Activated CD4-positive, alpha-beta T cell treated with anti-CD3 and anti-CD28 coated beads, Interleukin-2, amount 50 U/mL, for 4 hours (primary cell): ENCODE measurements around the gene SLC7A6.

Experiments
- DNase-seq, 2 experiments: peaks; one replicate each; pipeline ENCODE4 v3.0.0-alpha.2; 2020

The SLC7A6 gene

DNA sequence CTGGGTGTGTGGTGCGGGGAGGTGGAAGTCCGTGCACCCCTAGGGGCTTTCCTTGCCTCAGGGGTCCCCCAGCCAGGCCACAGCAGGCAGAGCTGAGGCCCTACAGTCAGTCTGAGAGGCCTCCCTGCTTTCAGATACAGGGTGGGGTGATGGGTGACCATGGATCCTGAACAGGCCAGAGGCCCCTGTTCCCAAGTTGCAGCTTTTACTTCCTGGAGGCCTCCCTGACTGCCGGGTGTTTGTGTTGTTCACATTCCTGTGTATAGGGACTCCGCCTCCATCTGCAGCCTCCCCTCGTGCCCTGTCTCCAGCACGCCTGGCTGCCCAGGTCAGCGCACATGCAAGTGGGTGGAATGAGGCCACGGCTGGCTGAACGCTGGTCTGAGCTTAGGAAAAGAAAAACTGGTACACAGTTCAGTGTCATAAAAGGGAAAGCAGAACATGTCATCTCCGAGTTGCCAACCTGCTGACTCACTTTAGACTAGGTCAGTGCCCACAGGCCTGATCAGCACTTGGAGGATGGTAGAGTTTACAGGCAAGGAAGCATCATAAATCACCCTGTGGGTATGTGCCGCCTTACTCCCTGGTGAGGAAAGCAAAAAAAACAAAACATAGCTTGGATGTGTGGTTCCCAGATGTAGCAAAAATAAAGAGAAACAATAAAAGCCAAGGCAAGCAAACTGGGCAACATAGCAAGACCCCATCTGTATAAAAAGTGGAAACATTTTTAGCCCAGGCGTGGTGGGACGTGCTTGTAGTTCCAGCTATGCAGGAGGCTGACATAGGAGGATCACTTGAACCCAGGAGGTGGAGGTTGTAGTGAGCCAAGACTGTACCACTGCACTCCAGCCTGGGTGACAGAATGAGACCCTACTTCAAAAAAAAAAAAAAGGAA is 6.2 kb upstream of the SLC7A6 start:
- DNase-seq: no peak

DNA sequence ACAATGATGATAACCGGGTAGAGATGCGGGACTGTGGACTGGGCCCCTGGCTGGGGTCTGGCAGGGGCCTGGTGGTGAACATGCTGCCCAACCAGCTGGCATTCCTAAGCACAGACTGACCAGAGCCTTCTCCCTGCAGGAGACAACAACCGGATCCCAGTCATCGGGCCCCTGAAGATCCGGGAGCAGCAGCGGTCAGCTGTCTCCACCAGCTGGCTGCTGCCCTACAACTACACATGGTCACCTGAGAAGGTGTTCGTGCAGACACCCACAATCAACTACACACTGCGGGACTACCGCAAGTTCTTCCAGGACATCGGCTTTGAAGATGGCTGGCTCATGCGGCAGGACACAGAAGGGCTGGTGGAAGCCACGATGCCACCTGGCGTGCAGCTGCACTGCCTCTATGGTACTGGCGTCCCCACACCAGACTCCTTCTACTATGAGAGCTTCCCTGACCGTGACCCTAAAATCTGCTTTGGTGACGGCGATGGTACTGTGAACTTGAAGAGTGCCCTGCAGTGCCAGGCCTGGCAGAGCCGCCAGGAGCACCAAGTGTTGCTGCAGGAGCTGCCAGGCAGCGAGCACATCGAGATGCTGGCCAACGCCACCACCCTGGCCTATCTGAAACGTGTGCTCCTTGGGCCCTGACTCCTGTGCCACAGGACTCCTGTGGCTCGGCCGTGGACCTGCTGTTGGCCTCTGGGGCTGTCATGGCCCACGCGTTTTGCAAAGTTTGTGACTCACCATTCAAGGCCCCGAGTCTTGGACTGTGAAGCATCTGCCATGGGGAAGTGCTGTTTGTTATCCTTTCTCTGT is 5.1 kb upstream of the SLC7A6 start:
- no peak for DNase-seq

- DNase-seq: no peak
Observed at GRCh38 chr16:68263559-68264127, 683 bp upstream of the SLC7A6 start.

DNA sequence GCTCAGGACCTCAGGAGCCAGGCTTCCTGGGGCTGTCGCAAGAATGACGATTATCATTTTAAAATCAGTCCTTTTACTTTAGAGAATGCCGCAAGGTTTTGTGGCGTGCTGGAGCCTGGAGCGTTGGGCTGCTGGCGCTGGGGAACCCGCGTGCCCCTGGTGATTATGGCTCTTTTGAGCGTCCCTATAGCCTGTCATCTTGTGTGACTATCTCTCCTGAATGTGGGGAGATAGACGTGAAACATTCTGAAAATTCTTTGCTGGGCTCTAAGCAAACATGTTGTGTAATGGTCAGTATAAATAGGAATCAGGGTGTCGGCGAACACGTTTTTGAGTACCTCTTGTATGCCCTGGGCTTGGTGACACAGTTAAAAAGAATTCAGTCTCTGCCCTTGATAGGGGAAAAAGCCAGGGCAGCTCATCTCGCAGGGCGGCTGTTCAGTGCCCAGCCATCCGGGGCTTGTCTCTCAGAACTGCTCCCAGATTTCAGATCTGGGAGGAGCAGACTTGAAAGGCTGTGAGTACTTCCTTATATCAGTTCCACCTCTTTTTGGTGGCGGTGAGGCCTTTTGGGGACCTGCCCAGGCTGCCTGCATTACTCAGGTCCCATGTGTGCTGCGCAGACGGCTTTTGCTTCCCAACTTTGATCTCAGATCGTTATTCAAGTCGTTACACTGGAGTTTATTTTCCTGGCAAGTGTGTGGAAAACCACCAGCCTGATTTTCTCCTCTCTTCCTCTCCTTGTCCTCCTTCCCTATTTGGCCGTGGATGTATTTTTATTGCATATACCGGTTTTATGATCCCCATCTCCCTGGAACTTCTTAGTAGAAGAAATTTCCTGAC is 973 bp downstream of the SLC7A6 start:
- peak; percentile 51 to 53 for DNase-seq

DNA sequence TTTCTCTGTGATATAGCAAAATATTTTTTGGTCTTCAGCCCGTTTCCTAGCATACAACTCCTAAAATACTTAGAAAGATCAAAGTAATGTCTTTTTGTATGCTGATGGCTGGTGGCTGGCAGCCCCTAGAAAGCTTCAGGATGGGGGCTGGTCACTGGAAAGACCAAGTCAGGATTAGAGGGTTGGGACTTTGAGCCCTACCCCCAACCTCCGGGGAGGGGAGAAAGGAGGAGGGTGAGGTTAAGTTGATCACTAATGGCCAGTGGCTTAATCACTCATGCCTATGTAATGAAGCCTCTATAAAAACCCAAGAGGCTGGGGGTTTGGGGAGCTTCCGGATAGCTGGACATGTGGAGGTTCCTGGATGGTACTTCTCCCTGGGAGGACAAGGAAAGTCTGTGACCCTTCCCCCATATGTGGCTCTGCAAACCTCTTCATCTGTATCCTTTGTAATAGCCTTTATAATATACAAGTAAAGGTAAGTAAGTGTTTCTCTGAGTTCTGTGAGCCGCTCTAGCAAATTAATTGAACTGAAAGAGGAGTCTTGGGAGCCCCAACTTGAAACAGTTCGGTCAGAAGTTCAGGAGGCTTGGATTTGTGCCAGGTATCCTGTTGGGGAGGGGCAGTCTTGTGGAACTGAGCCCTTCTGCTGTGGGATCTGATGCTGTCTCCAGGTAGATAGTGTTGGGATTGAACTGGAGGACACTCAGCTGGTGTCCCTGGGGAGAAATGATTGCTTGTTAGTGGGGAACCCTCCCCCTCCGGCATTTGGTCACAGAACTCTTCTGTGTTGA is 3.5 kb downstream of the SLC7A6 start:
- DNase-seq: no peak

DNA sequence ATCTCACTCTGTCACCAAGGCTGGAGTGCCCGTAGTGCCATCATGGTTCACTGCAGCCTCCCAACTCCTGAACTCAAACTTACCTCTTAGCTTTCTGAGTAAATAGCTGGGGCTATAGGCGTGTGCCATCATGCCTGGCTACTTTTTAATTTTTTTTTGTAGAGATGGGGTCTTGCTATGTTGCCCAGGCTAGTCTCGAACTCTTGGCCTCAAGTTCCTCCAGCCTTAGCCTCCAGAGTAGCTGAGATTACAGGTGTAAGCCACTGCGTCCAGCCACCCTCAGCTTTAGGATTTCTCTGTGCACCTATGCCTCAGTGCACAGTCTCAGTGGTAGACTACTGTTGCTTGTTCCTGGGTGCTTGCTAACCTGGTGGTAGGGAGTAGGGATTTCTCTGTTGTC is 5.5 kb downstream of the SLC7A6 start:
- no peak for DNase-seq

DNA sequence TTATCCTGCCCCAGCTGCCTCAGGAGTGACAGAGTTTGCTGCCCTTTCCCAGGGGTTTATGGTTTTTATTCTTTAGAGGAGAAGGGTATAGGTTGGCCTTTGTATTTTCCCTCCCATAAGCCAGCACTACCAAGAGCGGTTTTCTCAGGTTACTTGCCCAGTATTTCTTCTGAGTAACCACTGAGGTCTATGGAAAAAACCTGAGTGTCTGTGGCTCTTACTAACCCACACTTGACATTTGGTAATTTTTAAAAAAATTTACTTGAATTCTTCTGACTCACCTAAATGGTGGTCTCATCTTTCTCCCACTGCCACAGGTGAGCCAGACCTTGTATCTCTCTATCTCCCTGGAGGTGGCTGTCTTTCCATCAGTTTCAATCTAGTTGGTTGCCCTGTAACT is 6.0 kb downstream of the SLC7A6 start:
- DNase-seq: no peak

GRCh38 chr16:68272507-68273209 is 8.3 kb downstream of the SLC7A6 start:
- DNase-seq: peak; percentile 35 to 45

GRCh38 chr16:68273459-68273858 is 9.1 kb downstream of the SLC7A6 start:
- no peak for DNase-seq

DNA sequence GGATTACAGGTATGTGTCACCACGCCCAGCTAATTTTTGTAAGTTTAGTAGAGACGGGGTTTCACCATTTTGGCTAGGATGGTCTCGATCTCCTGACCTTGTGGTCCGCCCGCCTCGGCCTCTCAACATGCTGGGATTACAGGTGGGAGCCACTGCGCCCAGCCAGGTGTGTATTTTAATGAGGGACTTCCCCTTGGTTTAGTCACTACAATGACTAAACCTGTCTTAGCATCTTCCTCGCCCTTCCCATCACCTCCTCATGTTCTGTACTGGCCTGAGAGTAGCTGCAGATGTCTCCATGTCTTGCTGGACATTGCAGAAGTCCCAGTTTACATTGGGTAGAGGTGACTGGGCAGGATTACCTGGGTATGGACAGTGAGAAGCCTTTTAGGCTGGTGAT is 9.6 kb downstream of the SLC7A6 start:
- no peak for DNase-seq

DNA sequence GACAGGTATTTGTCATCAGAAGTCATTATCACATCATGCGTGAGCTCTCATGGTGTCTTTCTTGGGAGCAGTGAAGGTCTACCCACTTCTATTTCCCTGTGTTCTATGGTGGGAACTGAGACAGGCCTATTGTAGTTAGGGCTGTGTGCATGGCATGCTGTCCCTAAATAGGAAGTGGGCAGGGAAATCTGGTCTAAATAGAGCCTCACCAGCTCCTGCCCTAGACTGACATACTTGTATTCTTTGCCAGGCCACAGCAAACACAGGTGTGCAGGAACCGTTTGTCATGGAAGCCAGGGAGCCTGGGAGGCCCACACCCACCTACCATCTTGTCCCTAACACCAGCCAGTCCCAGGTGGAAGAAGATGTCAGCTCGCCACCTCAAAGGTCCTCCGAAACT is 10.1 kb downstream of the SLC7A6 start:
- no peak for DNase-seq

- DNase-seq: no peak
Observed at GRCh38 chr16:68275611-68276191, 11.4 kb downstream of the SLC7A6 start.

- DNase-seq: no peak
Observed at GRCh38 chr16:68276223-68276622, 11.9 kb downstream of the SLC7A6 start.

GRCh38 chr16:68279726-68280558 is 15.6 kb downstream of the SLC7A6 start:
- DNase-seq: no peak

GRCh38 chr16:68281368-68282063 is 17.2 kb downstream of the SLC7A6 start:
- peak; percentile 26 to 36 for DNase-seq

- no peak for DNase-seq
Observed at GRCh38 chr16:68282064-68282452, 17.7 kb downstream of the SLC7A6 start.

- no peak for DNase-seq
Observed at GRCh38 chr16:68283346-68283745, 19.0 kb downstream of the SLC7A6 start.

DNA sequence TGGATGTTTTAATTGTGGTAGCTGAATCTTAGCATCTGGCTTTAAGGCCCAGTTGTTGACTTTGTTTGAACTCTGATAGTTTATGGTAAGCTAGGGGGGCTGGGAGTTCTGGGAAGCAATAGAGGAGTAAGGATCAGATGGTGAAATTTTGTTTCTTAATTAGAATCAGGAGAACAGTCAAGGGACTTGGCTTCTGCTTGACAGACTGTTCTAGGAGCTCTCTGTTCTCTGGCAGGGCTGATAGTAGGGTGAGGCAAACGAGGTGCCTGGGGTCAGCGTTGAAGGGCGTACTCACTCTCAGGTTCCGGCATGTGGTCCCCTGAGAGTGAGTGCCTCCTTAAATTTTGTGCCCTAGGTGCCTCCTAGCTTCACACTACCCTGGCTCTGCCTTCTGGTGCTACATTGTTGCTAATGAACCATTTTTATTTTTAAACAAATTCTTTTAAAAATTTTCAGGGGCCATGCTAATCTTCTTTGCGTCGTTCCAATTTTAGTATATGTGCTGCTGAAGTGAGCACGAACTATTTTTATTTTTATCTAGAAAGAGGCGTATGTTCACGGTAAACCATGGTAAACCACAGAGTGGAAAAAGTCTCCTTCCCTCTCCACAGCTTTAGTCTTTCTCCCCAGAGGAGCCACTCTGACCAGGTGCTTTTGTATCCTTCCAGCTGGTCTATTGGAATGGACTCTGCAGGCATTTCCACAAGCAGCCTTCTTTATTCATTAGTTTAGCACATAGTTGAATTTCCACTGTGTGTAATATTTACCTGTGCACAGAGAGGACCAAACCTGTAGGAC is 19.7 kb downstream of the SLC7A6 start:
- no peak for DNase-seq
